GF-D8 (cell line): ENCODE measurements around the gene COL9A3.
A peak's percentile ranks its signal among the peaks of the same experiment; 100 is the strongest.

Experiments used
- DNase-seq: peaks from one replicate; lab custom pipeline; 2025; lab: John Stamatoyannopoulos, UW

The COL9A3 gene

GRCh38 chr20:62811320-62811719 is 5.5 kb upstream of the COL9A3 start:
- no peak for DNase-seq

- no peak for DNase-seq
Measured at GRCh38 chr20:62811720-62812119, 5.1 kb upstream of the COL9A3 start.

GRCh38 chr20:62812181-62812906 is 4.5 kb upstream of the COL9A3 start:
- no peak for DNase-seq

- no peak for DNase-seq
Measured at GRCh38 chr20:62812907-62813200, 4.0 kb upstream of the COL9A3 start.

- no peak for DNase-seq
Measured at GRCh38 chr20:62813588-62813987, 3.3 kb upstream of the COL9A3 start.

- DNase-seq, result no peak
Measured at GRCh38 chr20:62814060-62814708, 2.7 kb upstream of the COL9A3 start.

- DNase-seq, result no peak
Measured at GRCh38 chr20:62814709-62815065, 2.2 kb upstream of the COL9A3 start.

- no peak for DNase-seq
Measured at GRCh38 chr20:62815066-62815991, 1.5 kb upstream of the COL9A3 start.

GRCh38 chr20:62816031-62816883 is 593 bp upstream of the COL9A3 start:
- DNase-seq, result no peak

GRCh38 chr20:62817975-62818591 is 1.2 kb downstream of the COL9A3 start:
- DNase-seq, result no peak

- no peak for DNase-seq
Measured at GRCh38 chr20:62818592-62819493, 2.0 kb downstream of the COL9A3 start.

GRCh38 chr20:62819494-62820174 is 2.8 kb downstream of the COL9A3 start:
- no peak for DNase-seq

GRCh38 chr20:62820208-62820961 is 3.5 kb downstream of the COL9A3 start:
- no peak for DNase-seq

GRCh38 chr20:62820962-62821725 is 4.3 kb downstream of the COL9A3 start:
- no peak for DNase-seq

- DNase-seq, result no peak
Measured at GRCh38 chr20:62821726-62822210, 4.9 kb downstream of the COL9A3 start.

- no peak for DNase-seq
Measured at GRCh38 chr20:62822239-62822787, 5.5 kb downstream of the COL9A3 start.

GRCh38 chr20:62822788-62823651 is 6.2 kb downstream of the COL9A3 start:
- peak; percentile 65 for DNase-seq
